ENCODE data around the gene HBD.

DNA sequence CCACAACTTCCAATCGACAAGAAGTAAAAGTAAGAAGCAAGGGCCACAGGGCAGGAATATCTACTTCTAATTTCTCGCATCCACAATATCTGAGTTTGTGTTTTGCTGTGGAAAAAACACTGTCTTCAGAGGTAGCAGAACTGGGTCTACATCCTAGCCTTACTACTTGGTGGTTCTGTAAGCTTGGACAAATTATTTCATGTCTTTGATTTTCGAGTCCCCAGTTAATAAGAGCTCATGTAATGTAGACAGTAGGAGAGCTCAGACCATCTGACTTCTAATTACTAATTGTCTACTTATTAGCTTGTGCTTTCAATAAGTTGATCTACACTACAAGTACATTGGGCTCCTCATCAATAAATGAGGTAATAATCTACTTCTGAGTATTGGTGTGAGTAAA lies 48.8 kb upstream of the HBD start:
- TF ChIP-seq CTCF (conservative IDR thresholded peaks at IDR 0.05) (no peak), EZH2 (IDR thresholded peaks at IDR 0.05; ENCODE audit: low read depth) (no peak)

Data from PC-9 (cell line).